ENCODE results near the gene CHMP1B.

- TF ChIP-seq FOXK2 (IDR thresholded peaks at IDR 0.05) (no peak), SP1 (IDR thresholded peaks at IDR 0.05) (no peak), L3MBTL2 (conservative IDR thresholded peaks at IDR 0.05) (no peak), HDGF (IDR thresholded peaks at IDR 0.05; ENCODE audit: borderline replicate concordance) (no peak), BHLHE40 (IDR thresholded peaks at IDR 0.05; ENCODE audit: borderline replicate concordance) (no peak), ARNT (IDR thresholded peaks at IDR 0.05) (no peak), NFRKB (IDR thresholded peaks at IDR 0.05) (no peak), FOXM1 (IDR thresholded peaks at IDR 0.05; ENCODE audit: borderline replicate concordance) (no peak), ZNF384 (IDR thresholded peaks at IDR 0.05) (no peak)
These were observed 8.7 kb downstream of the CHMP1B start for GRCh38 chr18:11859903-11860407.

Measured in HEK293T (cell line).